Subcutaneous adipose tissue (tissue), 4 donors: ENCODE results near the gene OBP2A. TPM values are rescaled to one million over a fixed set of nuclear protein-coding genes. Genes with fewer than 3 reads are reported as not detected.

Experiments used
- total RNA-seq, 4 donors: library from RNA; depleted of rRNA; stranded (reverse); fragments of >200 nt; gene quantifications; one replicate each; pipeline ENCODE4 v1.1.0, GENCODE V29; 2016
- TF ChIP-seq, protein P1 (sequence below): fragments of 450-650 bp; IDR thresholded peaks from one replicate; pipeline ENCODE4 v1.5.1; 2016; ENCODE audit warnings: low read depth, mild to moderate bottlenecking, control low read depth, antibody characterized with exemption, moderate library complexity

The OBP2A gene
- total RNA-seq, 4 donors from 2014 or later = not detected

DNA sequence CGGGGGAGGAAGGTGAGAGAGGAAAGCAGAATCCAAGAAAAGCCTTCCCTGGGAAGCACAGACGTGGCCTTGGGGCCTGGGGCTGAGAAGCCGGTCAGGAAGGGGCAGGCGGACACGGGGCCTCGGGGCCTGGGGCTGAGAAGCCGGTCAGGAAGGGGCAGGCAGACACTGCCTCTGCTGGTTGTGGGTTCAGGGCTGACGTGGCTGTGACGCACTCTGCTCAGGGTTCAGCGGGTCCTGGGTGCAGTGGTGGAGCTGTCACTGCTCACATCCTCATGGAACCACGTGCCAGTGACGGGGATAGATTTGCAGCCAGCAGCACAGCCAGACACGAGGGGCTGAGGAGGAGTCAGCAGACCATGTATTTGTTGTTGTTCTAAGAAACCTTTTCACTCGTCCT lies 28.4 kb downstream of the OBP2A start:
- TF ChIP-seq, protein P1, sequence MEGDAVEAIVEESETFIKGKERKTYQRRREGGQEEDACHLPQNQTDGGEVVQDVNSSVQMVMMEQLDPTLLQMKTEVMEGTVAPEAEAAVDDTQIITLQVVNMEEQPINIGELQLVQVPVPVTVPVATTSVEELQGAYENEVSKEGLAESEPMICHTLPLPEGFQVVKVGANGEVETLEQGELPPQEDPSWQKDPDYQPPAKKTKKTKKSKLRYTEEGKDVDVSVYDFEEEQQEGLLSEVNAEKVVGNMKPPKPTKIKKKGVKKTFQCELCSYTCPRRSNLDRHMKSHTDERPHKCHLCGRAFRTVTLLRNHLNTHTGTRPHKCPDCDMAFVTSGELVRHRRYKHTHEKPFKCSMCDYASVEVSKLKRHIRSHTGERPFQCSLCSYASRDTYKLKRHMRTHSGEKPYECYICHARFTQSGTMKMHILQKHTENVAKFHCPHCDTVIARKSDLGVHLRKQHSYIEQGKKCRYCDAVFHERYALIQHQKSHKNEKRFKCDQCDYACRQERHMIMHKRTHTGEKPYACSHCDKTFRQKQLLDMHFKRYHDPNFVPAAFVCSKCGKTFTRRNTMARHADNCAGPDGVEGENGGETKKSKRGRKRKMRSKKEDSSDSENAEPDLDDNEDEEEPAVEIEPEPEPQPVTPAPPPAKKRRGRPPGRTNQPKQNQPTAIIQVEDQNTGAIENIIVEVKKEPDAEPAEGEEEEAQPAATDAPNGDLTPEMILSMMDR = no peak

DNA sequence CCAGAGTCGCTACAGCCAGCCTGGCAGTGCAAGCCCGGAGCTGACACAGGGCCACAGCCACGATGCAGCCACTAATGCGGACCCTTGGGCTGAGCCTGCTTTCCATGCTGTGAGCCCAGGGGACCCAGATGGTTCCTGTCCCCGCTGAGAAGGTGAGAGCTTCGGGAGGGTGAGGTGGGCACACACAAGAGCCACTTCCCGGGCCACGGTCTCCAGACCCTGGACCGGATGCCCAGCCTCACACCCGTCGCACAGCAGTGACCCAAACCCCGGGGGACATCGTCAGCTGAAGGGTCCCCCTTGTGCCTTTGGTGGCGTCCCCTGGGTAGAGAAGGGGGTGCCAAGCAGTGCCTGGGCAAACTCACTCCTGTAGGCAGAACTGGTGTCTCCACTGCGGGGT lies 29.0 kb downstream of the OBP2A start:
- TF ChIP-seq, protein P1 = no peak

DNA sequence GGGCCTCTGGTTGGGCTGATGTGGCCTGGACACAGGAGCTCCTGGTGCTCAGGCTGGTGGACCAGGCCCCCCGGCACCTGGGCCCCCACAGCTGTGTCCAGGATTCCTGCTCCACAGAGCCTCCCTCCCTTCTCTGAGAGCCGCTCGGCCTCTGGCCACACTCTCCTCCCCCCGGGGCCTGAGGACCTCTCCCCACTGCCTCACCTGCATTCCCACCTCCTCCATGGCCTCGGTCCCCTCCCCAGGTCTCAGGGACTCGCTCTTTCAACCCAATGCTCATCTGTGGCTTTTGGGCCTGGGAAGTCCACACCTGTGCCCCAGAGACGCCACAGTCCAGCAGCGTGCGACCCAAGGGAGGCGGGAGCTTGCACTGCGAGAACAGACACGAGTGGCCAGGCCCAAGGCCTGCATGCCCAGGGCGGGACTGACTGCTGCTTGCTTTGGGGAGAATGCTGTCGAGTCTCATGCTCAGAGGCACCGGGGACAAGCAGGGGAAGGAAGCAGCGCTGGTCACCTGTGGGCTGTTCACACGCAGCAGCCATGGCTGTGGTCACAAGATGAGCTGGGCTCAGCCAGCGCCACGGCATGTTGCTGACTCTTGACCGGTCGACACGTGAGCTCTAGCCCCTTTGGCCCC lies 30.2 kb downstream of the OBP2A start:
- TF ChIP-seq, protein P1 = no peak

DNA sequence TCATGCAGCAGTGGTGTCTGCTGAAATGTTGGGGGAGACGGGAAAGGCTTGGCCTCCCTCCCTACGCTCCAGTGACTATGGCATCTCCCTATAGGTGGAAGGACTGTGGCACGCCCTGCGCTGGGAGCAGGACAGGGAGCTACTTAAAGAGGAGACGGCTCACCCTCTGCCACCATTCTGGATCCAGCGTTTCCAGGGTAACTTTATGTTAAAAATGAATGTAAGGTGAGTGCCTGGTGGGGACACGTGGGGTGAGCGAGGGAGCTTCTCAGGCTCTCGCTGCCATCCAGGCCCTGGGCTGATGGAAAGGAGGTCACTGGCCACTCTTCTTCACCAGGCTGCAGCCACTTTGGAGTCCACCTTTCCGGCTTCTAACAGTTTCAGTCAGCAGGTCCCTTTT lies 31.3 kb downstream of the OBP2A start:
- TF ChIP-seq, protein P1 = no peak

DNA sequence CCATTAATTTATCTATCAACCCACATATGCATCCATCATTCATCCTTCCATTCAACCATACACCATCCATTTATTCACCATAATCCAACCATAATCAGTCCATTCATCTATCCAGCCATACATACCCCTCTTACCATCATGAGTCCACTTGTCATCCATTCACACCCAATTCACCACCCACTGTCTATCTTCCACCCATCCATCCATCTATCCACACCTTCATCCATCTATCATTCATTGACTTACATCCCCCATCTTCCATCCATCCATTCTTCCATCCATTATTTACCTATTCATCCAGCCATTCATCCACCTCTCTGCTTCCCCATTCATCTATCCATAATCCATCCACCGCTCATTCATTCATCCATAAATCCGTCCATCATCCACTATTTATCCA lies 33.4 kb downstream of the OBP2A start:
- TF ChIP-seq, protein P1 = no peak

DNA sequence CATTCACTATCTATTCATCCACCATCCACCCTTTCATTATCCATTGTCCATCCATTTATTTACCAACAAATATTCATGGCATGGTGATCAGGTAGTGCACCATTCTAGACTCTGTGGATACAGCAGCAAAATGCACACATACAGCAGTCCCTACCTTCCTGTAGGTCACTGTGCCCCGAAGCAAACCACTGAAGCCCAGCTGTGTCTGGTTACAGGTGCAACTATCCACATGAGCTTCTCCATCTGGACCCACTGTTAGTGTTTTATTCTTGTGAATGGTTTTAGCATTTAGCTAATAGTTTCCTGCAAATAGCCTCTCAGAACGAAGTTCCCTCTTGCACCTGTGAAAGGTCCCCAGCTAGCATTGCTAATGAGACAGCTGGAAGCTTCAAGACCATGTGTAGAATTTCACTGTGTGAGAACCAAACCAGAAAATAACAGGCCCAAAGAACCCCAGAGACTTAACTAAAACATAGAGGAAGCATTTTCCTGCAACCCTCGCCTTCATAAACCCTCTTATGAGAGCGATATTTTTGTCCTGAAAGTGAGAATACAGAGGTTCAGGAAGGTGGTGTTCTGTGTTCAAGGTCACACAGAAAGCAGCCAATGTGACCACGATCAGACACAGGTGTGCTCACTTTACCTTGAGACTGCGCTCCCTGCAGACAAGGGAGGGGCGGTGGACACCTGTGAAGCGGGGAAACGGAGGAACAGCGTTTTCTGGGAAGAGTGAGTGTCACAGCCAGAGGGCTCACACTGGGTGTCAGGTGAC lies 34.1 kb downstream of the OBP2A start:
- TF ChIP-seq, protein P1 = no peak

DNA sequence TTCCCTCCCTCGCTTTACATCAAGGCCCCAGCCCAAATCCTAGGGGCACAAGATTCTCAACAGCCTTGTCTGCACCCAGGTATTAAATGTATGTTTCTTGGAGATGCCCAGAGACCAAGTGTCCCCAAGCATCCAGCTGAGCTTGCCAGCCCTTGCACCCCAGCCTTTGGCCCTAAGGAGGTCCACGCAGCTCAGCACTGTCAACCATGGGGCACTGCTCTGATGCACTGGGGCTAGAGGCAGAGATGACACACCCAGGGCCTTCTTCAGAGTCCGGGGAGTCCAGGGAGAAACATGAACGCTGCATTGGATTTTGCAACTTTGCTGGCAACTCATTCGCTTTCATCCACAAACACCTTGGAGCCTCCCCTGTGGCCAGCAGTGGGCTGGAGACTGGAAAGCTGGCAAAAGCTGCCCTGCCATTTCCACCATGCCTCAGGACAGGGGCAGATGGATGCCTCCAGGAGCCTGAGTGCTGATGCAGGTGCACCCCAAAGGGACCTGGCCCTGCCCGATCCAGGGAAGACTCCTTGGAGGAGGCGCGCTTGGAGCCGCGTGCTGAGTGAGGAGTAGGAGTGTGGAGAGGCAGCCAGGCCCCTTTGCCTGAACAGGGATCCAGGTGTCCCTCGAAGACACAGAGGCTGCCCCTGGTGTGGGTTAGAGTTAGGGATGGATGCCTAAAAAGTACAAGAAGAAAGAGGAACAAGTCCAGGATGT lies 34.9 kb downstream of the OBP2A start:
- TF ChIP-seq, protein P1 = no peak
